ENCODE measurements around the gene NEXMIF. TPM values are rescaled to one million over a fixed set of nuclear protein-coding genes. Genes with fewer than 3 reads are reported as not detected.

Gene NEXMIF
- total RNA-seq, 1 experiment from 2014 or later = not detected

DNA sequence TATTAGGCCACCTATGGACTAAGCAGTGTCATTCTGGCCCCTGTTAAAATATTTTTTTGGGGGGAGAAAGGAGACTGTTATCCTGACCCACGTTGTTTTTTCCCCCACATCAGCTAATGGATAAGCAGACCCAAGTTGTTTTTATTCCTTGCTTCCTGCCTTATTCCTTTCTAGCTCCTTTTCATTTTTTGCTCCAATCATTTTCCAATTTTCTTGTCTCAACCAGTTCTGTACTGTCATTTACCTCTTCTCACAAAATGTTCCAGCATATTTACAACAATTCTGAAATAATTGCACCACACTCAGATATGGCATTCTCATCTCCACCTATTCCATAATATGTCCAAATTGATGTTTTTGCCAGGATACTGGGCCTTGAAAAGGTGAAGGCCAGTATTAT is 150.3 kb downstream of the NEXMIF start:
- ChIA-PET POLR2A (no interaction called here), CTCF (no interaction called here)
- ATAC-seq (no peak), DNase-seq (ENCODE audit: low read depth, low spot score) (no peak)
- TF ChIP-seq POLR2AphosphoS5 (IDR thresholded peaks at IDR 0.05; ENCODE audit: low read depth, low read length) = no peak
- no peak for TF ChIP-seq SIN3A (IDR thresholded peaks at IDR 0.05; ENCODE audit: borderline replicate concordance, insufficient read depth, low read depth, low read length)
- TF ChIP-seq, protein P1, sequence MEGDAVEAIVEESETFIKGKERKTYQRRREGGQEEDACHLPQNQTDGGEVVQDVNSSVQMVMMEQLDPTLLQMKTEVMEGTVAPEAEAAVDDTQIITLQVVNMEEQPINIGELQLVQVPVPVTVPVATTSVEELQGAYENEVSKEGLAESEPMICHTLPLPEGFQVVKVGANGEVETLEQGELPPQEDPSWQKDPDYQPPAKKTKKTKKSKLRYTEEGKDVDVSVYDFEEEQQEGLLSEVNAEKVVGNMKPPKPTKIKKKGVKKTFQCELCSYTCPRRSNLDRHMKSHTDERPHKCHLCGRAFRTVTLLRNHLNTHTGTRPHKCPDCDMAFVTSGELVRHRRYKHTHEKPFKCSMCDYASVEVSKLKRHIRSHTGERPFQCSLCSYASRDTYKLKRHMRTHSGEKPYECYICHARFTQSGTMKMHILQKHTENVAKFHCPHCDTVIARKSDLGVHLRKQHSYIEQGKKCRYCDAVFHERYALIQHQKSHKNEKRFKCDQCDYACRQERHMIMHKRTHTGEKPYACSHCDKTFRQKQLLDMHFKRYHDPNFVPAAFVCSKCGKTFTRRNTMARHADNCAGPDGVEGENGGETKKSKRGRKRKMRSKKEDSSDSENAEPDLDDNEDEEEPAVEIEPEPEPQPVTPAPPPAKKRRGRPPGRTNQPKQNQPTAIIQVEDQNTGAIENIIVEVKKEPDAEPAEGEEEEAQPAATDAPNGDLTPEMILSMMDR (IDR thresholded peaks at IDR 0.05) = no peak
- Histone ChIP-seq H3K27ac (ENCODE audit: low read length) (no peak overlapping the region), H3K9me3 (ENCODE audit: control insufficient read depth, insufficient read depth, low read depth, low read length) (no peaks in the 10 kb centered on the region), H3K36me3 (ENCODE audit: control insufficient read depth, insufficient read depth, low read length) (no peaks in the 10 kb centered on the region), H3K4me3 (ENCODE audit: low read depth in 2 of 2, low read length in 2 of 2) (no peak overlapping the region), H3K27me3 (ENCODE audit: control insufficient read depth, insufficient read depth, low read length) (no peaks in the 10 kb centered on the region), H3K4me1 (ENCODE audit: control insufficient read depth, insufficient read depth, low read length) (no peaks in the 10 kb centered on the region)
- in situ Hi-C loops (cut with HindIII; ENCODE audit: low pct_unique_long_range_greater_than_20kb, low sequenced_read_pairs) (no loop called here), intact Hi-C loops (cut with micrococcal nuclease; ENCODE audit: unreplicated experiment) (no loop called here)
- BruUV-seq (replicated peaks) = no TSS peak

DNA sequence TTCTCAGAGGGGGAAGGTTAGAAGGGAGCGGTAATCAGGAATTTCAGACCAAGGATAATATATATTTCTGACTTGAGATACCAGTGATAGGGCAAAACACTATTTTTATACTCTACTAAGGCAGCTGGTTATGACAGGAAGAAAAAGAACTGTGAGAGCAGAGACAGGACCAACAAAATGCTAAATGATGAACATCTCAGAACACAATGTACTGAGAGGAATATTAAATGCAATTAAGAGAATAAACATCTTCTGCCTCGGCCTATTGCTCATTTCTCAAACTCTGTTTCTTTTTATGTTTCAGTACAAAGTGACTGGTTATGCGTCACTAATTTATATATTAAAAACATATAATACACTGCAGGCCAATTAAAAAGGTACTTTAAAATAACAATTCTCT is 188.8 kb downstream of the NEXMIF start:
- H3K9me3 ChIP-seq (ENCODE audit: control insufficient read depth, insufficient read depth, low read depth, low read length) = no peaks in the 10 kb centered on the region
- no peaks in the 10 kb centered on the region for H3K4me1 ChIP-seq (ENCODE audit: control insufficient read depth, insufficient read depth, low read length)
- no peak for ATAC-seq
- BruUV-seq (replicated peaks) = no TSS peak
- ChIA-PET POLR2A (no interaction called here), CTCF (no interaction called here)
- TF ChIP-seq, protein P1 (IDR thresholded peaks at IDR 0.05) = no peak
- TF ChIP-seq POLR2AphosphoS5 (IDR thresholded peaks at IDR 0.05; ENCODE audit: low read depth, low read length) = no peak
- no peak for TF ChIP-seq TCF7L2 (IDR thresholded peaks at IDR 0.05; ENCODE audit: low read depth, low read length)
- TF ChIP-seq, protein P2, sequence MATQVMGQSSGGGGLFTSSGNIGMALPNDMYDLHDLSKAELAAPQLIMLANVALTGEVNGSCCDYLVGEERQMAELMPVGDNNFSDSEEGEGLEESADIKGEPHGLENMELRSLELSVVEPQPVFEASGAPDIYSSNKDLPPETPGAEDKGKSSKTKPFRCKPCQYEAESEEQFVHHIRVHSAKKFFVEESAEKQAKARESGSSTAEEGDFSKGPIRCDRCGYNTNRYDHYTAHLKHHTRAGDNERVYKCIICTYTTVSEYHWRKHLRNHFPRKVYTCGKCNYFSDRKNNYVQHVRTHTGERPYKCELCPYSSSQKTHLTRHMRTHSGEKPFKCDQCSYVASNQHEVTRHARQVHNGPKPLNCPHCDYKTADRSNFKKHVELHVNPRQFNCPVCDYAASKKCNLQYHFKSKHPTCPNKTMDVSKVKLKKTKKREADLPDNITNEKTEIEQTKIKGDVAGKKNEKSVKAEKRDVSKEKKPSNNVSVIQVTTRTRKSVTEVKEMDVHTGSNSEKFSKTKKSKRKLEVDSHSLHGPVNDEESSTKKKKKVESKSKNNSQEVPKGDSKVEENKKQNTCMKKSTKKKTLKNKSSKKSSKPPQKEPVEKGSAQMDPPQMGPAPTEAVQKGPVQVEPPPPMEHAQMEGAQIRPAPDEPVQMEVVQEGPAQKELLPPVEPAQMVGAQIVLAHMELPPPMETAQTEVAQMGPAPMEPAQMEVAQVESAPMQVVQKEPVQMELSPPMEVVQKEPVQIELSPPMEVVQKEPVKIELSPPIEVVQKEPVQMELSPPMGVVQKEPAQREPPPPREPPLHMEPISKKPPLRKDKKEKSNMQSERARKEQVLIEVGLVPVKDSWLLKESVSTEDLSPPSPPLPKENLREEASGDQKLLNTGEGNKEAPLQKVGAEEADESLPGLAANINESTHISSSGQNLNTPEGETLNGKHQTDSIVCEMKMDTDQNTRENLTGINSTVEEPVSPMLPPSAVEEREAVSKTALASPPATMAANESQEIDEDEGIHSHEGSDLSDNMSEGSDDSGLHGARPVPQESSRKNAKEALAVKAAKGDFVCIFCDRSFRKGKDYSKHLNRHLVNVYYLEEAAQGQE (IDR thresholded peaks at IDR 0.05; ENCODE audit: insufficient read depth in 1 of 2, low read depth in 2 of 2, low read length in 1 of 2) = no peak
- no peak for TF ChIP-seq SIN3A (IDR thresholded peaks at IDR 0.05; ENCODE audit: borderline replicate concordance, insufficient read depth, low read depth, low read length)
- no peak overlapping the region for H3K4me3 ChIP-seq (ENCODE audit: low read depth in 2 of 2, low read length in 2 of 2)
- DNase-seq (ENCODE audit: low read depth, low spot score) = no peak
- intact Hi-C loops (cut with micrococcal nuclease; ENCODE audit: unreplicated experiment) = no loop called here
- H3K27me3 ChIP-seq (ENCODE audit: control insufficient read depth, insufficient read depth, low read length) = no peaks in the 10 kb centered on the region
- H3K27ac ChIP-seq (ENCODE audit: low read length) = no peak overlapping the region
- H3K36me3 ChIP-seq (ENCODE audit: control insufficient read depth, insufficient read depth, low read length) = no peaks in the 10 kb centered on the region
- in situ Hi-C loops (cut with HindIII; ENCODE audit: low pct_unique_long_range_greater_than_20kb, low sequenced_read_pairs) = no loop called here
